ENCODE results near the gene HES4.

Gene HES4

DNA sequence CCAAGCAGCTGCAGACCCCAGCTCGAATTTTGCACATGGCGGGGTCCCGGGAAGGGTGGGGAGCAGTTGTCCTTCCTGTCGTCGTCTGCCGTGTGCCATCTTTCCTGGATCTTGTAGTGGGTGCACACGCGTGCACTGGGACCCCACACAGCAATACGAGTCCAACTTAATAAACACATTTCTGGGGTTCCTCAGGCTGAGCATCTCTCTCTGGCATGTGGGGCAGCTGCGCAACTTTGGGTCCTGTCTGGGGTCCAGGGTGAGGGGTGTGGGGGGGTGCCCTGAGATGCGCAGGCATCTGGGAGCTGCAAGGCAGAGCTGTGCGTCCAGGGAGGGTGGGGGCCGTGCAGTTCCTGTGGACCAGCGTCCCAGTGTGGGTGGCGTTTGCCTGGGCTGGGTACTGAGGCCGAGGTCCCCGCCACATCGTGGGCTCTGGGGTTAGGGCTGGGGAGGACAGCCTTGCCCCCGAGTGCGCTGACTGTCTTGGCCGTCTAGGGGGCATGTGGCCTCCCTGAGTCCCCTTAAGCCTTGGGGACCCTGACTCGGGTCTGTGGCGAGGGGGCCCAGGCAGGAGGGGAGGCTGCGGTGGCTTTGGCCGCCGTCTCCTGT is 34.3 kb downstream of the HES4 start:
- no peak for DNase-seq

DNA sequence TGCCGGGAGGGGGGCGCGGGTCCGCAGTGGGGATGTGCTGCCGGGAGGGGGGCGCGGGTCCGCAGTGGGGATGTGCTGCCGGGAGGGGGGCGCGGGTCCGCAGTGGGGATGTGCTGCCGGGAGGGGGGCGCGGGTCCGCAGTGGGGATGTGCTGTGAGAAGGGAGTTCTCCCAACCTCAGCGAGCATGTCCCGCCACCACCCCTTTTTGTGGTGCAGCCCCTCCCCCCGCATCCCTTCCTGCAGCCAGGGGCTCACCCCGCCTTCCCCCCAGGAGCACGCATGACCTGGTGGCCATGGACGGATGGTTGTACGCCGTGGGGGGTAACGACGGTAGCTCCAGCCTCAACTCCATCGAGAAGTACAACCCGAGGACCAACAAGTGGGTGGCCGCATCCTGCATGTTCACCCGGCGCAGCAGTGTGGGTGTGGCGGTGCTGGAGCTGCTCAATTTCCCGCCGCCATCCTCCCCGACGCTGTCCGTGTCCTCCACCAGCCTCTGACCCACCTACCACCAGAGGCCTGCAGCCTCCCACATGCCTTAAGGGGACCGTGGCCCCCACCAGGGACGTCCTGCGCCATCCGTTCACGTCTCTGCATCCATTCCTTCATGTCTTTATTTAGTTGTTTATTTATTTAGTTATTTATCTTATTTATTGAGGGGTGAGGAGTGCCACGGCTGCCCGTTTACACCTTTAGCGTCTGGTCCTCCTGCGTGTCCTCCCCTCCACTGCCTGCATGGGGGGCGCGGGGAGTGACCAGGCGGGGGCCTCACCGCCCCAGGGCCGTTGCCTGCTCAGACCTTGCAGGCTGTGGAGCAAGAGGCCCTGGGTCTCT is 35.0 kb downstream of the HES4 start:
- DNase-seq, result no peak

DNA sequence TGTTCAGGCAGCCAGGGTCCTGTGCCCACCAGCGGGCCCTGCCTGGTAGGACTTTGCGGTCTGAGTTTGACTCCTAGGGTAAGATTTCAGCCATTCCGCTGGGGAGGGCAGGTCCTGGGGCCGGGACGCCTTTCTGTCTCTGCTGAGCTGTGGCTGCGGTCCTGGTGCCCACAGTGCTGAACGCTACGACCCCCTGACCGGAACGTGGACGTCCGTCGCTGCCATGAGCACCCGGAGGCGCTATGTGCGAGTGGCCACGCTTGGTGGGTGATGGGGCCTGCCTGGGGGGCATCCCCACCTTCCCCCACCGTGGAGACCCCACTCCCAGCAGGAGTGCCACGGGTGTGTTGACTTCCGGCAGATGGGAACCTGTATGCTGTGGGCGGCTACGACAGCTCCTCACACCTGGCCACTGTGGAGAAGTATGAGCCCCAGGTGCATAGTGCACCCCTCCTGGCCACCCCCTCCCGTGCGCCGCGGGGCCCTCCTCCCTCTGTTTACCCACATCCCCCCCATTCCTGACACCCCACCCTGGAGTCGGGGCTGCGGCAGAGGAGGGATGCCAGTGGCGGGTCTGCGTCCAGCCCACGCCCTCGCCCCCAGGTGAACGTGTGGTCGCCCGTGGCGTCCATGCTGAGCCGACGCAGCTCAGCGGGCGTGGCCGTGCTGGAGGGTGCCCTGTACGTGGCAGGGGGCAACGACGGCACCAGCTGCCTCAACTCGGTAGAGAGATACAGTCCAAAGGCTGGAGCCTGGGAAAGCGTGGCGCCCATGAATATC is 36.0 kb downstream of the HES4 start:
- DNase-seq, result no peak

GRCh38 chr1:963301-963651 is 36.6 kb downstream of the HES4 start:
- no peak for DNase-seq

- no peak for DNase-seq
Measured at GRCh38 chr1:962381-963300, 37.3 kb downstream of the HES4 start.

DNA sequence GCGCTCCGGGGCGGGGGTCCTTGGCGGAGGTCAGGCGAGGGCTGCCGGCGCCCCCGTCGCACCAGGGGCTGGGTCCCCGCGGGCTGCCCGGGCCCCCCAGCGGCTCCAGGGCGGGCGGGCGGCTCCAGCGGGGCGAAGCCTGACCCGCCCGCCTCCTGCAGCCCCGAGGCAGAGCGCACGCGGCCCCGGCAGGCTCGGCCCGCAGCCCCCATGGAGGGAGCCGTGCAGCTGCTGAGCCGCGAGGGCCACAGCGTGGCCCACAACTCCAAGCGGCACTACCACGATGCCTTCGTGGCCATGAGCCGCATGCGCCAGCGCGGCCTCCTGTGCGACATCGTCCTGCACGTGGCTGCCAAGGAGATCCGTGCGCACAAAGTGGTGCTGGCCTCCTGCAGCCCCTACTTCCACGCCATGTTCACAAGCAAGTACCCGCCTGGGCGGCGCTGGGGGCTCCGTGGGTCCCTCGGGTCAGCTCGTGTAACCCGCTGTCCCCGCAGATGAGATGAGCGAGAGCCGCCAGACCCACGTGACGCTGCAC is 38.7 kb downstream of the HES4 start:
- DNase-seq, result no peak

GRCh38 chr1:960363-961131 is 39.4 kb downstream of the HES4 start, which contains the start of gene KLHL17:
Gene KLHL17 (plus strand): TSS chr1:960584. CDS start chr1:960694, 110 bp downstream.
- DNase-seq, result peak; percentile 44

DNA sequence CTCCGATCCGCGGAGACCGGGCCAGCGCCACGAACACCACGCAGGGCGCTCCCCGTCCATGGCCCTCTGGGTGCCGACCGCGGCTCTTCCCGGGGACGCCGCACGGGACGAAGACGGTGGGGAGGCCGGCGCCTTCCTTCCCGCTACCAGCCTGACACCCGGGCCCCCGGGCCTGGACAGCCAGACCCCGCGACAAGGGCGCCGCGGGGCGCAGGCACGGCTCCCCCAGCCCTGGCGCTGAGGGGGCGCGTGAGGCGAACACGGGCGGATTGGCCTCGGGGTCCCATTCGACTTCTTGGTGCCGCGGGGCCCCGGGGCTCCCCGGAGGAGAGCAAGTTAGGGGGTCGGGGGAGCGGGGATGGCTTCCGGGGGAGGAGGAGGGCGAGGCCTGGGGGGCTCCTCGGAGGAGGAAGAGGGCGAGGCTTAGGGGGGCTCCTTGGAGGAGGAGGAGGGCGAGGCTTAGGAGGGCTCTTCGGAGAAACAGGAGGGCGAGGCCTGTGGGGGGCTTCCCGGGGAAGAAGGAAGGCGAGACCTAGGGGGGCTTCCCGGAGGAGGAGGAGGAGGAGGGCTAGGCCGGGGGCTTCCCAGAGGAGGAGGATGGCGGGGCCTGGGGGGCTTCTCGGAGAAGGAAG is 40.0 kb downstream of the HES4 start:
- no peak for DNase-seq

- DNase-seq, result peak; percentile 79
Measured at GRCh38 chr1:958823-959730, 40.8 kb downstream of the HES4 start, which contains the start of gene NOC2L. Gene NOC2L (minus strand): TSS chr1:959256. CDS start chr1:959240, 16 bp downstream.

- no peak for DNase-seq
Measured at GRCh38 chr1:956636-957035, 43.3 kb downstream of the HES4 start.

DNA sequence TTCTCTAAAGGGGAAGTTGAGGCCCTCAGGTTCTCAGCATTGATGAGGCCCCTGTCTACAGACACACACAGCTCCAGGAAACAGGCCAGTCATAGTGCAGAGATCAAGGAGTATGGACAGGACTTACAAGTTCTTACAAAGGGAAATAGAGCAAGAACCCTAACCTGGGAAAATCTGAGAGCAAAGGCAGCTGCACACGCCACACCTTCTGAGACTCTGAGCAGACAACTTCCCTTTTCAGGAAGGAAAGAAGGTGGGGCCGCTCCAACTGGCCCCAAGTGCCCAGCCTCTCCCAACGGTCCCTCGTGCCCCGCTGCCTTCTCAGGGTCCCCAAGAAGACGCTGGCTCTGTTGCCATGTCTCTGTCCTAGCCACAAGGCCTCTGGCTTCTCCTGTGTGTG is 44.4 kb downstream of the HES4 start:
- no peak for DNase-seq

GRCh38 chr1:954927-955326 is 45.0 kb downstream of the HES4 start:
- no peak for DNase-seq

GRCh38 chr1:953524-954320 is 46.2 kb downstream of the HES4 start:
- no peak for DNase-seq

DNA sequence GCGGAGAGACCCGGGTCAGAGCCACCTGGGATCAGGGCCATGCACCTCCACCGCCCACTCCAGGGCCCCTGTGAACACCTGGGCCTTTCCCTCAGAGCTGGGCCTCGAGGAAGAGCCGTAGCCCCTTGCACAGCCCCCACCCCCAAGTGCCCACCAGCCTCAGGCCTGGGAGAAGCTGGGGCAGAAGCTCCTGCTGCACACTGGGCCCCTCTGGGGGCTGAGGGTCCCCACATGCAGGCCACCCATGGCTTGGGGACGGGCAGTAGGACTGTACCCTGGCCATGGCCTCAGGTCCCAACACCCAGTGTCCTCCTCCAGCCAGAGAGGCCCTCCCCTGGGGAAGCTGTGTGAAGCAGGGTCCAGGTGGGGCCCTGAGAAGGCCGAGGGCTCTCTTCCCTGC is 47.3 kb downstream of the HES4 start:
- no peak for DNase-seq

GRCh38 chr1:952201-952600 is 47.7 kb downstream of the HES4 start:
- no peak for DNase-seq

GRCh38 chr1:951364-951763 is 48.5 kb downstream of the HES4 start:
- DNase-seq, result no peak

DNA sequence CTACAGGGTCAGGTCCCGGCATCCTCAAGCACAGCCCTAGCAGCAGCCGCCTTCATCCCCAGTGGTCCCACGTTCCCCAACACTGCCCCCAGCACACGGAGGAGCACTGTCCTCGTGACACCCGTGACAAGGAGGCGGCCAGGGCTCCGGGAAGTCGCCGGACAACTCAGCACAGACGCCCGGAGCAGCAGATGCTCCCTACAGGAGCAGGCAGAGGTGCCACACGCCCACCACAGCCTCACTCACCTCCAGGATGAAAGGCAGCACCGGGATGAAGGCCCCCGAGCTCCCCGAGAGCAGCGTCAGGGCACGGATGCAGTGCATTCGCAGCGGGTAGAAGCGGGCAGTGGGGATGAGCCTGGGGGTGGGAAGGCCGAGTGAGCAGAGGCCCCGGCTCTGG is 49.0 kb downstream of the HES4 start:
- no peak for DNase-seq

GRCh38 chr1:950268-950667 is 49.6 kb downstream of the HES4 start:
- DNase-seq, result no peak
